Measurements from ENCODE around the gene SPTSSB. TPM values are rescaled to one million over a fixed set of nuclear protein-coding genes. Genes with fewer than 3 reads are reported as not detected.

Gene SPTSSB
- total RNA-seq, 1 donor from 2014 or later: not detected

GRCh38 chr3:161409069-161409468 is 37.8 kb upstream of the SPTSSB start:
- H3K27me3 Mint-ChIP-seq (ENCODE audit: unreplicated experiment): no peaks in the 10 kb centered on the region
- DNase-seq (ENCODE audit: extremely low spot score, unreplicated experiment): no peak

GRCh38 chr3:161406594-161407555 is 35.6 kb upstream of the SPTSSB start:
- H3K4me1 Mint-ChIP-seq (ENCODE audit: unreplicated experiment): peaks cover 26% of the 10 kb centered on the region
- no peak for DNase-seq (ENCODE audit: extremely low spot score, unreplicated experiment)
- H3K27ac Mint-ChIP-seq (ENCODE audit: unreplicated experiment): no peak overlapping the region
- no peaks in the 10 kb centered on the region for H3K36me3 Mint-ChIP-seq (ENCODE audit: unreplicated experiment)
- no peaks in the 10 kb centered on the region for H3K27me3 Mint-ChIP-seq (ENCODE audit: unreplicated experiment)
- TF ChIP-seq CTCF (IDR thresholded peaks at IDR 0.05): no peak
- no peaks in the 10 kb centered on the region for H3K9me3 Mint-ChIP-seq (ENCODE audit: unreplicated experiment)
- no peak overlapping the region for H3K4me3 Mint-ChIP-seq (ENCODE audit: unreplicated experiment)

More at GRCh38 chr3:161409069-161409468, 37.8 kb upstream of the SPTSSB start:
- Mint-ChIP-seq H3K27ac (ENCODE audit: unreplicated experiment) (no peak overlapping the region), H3K4me1 (ENCODE audit: unreplicated experiment) (peaks cover 29% of the 10 kb centered on the region), H3K9me3 (ENCODE audit: unreplicated experiment) (no peaks in the 10 kb centered on the region), H3K4me3 (ENCODE audit: unreplicated experiment) (no peak overlapping the region), H3K36me3 (ENCODE audit: unreplicated experiment) (no peaks in the 10 kb centered on the region)
- TF ChIP-seq CTCF (IDR thresholded peaks at IDR 0.05): peak; percentile 75

- no peak for TF ChIP-seq CTCF (IDR thresholded peaks at IDR 0.05)
- no peak overlapping the region for H3K27ac Mint-ChIP-seq (ENCODE audit: unreplicated experiment)
- H3K4me3 Mint-ChIP-seq (ENCODE audit: unreplicated experiment): no peak overlapping the region
- peaks cover 26% of the 10 kb centered on the region for H3K4me1 Mint-ChIP-seq (ENCODE audit: unreplicated experiment)
- no peak for DNase-seq (ENCODE audit: extremely low spot score, unreplicated experiment)
- no peaks in the 10 kb centered on the region for H3K36me3 Mint-ChIP-seq (ENCODE audit: unreplicated experiment)
- no peaks in the 10 kb centered on the region for H3K27me3 Mint-ChIP-seq (ENCODE audit: unreplicated experiment)
- no peaks in the 10 kb centered on the region for H3K9me3 Mint-ChIP-seq (ENCODE audit: unreplicated experiment)
Measured at GRCh38 chr3:161405836-161406235, 34.5 kb upstream of the SPTSSB start.

DNA sequence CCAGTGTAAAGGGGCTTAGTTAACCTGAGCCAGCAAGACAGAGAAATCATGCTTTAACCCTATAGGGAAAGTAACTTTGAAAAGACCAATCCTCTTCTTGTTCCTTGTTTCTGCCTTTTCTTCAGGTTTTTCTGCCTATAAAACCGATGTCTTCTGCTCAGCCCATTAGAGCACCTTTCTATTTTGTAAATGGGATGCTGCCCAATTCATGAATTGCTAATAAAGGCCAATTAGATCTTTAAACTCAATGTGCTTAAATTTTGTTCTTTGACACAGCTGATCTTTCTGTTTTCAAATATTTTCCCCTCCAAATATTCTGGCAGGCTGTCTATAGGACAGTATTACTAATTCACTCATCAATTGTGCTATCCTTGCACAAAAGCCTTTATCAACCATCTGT is 33.8 kb upstream of the SPTSSB start:
- no peak for TF ChIP-seq CTCF (IDR thresholded peaks at IDR 0.05)
- DNase-seq (ENCODE audit: extremely low spot score, unreplicated experiment): no peak
- no peaks in the 10 kb centered on the region for H3K27me3 Mint-ChIP-seq (ENCODE audit: unreplicated experiment)
- no peaks in the 10 kb centered on the region for H3K36me3 Mint-ChIP-seq (ENCODE audit: unreplicated experiment)
- H3K4me1 Mint-ChIP-seq (ENCODE audit: unreplicated experiment): peaks cover 25% of the 10 kb centered on the region
- no peak overlapping the region for H3K27ac Mint-ChIP-seq (ENCODE audit: unreplicated experiment)
- no peak overlapping the region for H3K4me3 Mint-ChIP-seq (ENCODE audit: unreplicated experiment)
- no peaks in the 10 kb centered on the region for H3K9me3 Mint-ChIP-seq (ENCODE audit: unreplicated experiment)

DNA sequence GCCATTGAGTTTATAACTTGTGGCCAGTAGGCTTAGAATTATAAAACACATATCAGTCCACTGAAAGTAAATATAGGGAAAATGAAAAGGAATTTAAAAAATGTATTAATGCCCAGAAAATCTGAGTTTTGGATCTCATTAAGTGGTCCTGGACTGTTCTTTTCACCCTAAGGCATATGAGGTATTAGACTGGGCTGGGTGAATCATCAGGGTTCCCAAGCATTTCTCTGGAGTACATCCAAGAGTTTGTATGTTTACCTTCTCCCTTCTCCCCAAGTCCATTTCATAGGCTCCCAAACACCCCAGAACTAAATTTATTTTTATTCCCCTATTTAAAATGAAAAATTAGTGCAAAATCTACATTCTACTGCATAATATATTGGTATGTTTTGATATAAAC is 31.9 kb upstream of the SPTSSB start:
- Mint-ChIP-seq H3K27ac (ENCODE audit: unreplicated experiment) (no peak overlapping the region), H3K9me3 (ENCODE audit: unreplicated experiment) (peaks cover 7% of the 10 kb centered on the region), H3K4me3 (ENCODE audit: unreplicated experiment) (no peak overlapping the region), H3K27me3 (ENCODE audit: unreplicated experiment) (no peaks in the 10 kb centered on the region), H3K4me1 (ENCODE audit: unreplicated experiment) (peaks cover 22% of the 10 kb centered on the region), H3K36me3 (ENCODE audit: unreplicated experiment) (no peaks in the 10 kb centered on the region)
- TF ChIP-seq CTCF (IDR thresholded peaks at IDR 0.05): no peak
- no peak for DNase-seq (ENCODE audit: extremely low spot score, unreplicated experiment)
